Activated T-cell treated with anti-CD3 and anti-CD28 coated beads, Interleukin-2, amount 50 U/mL, for 4 hours (primary cell): ENCODE measurements around the gene DPM2. TPM values are rescaled to one million over a fixed set of nuclear protein-coding genes. Genes with fewer than 3 reads are reported as not detected.

Experiments used
- ATAC-seq, 2 donors: fragments of 200-7000 bp; cut with Tn5 transposase; one replicate each; pipeline ENCODE4 v1.10.0; 2021
- DNase-seq: peaks from one replicate; pipeline ENCODE4 v3.0.0-alpha.2; 2020
- H3K27me3 Mint-ChIP-seq: one replicate; pipeline ENCODE4 v1.8.0; 2021; ENCODE audit warnings: low read depth, mixed read lengths
- H3K36me3 Mint-ChIP-seq: one replicate; pipeline ENCODE4 v1.8.0; 2022; ENCODE audit warnings: mixed read lengths; ENCODE audit not compliant: insufficient read depth
- H3K4me1 Mint-ChIP-seq: one replicate; pipeline ENCODE4 v1.8.0; 2021; ENCODE audit warnings: low read depth, mixed read lengths
- H3K4me3 Mint-ChIP-seq: one replicate; pipeline ENCODE4 v1.8.0; 2021; ENCODE audit warnings: mild to moderate bottlenecking, moderate library complexity, mixed read lengths
- H3K9me3 Mint-ChIP-seq: one replicate; pipeline ENCODE4 v1.8.0; 2021; ENCODE audit warnings: mixed read lengths
- total RNA-seq, 3 donors: library from RNA; stranded (reverse); gene quantifications; one replicate each; pipeline ENCODE4 v1.2.1, GENCODE V29; 2021

Gene DPM2
- total RNA-seq, 3 donors from 2014 or later, result 89.6 to 91.5 (median 89.9) TPM

GRCh38 chr9:127953768-127954505, 16.3 kb upstream of the DPM2 start:
- Mint-ChIP-seq H3K4me3 (peak overlapping the region; percentile 21), H3K4me1 (peaks cover 74% of the 10 kb centered on the region), H3K36me3 (peaks cover 6% of the 10 kb centered on the region), H3K9me3 (no peaks in the 10 kb centered on the region), H3K27me3 (no peaks in the 10 kb centered on the region)
- DNase-seq, result no peak
- ATAC-seq, result peak; percentile 18 to 25

DNA sequence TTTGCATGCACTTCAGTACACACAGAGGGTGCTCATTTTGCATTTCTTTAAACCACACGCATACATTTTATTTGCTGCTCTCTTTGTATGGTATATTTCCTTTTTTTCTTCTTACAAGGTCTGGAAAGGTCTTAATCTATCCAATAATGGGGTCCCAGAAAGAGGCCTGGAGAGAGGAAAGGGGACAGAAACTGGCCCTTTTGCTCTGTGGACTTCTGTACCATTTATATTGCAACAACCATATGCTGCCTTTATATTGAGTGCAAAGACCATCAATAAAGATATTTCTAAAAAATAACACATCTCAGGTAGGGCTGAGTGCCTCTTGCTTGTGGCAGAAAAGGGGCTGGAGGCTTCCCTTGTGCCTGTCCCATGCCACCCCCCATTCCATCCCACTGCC, 15.5 kb upstream of the DPM2 start:
- DNase-seq (no peak), ATAC-seq (no peak)
- peaks cover 10% of the 10 kb centered on the region for H3K36me3 Mint-ChIP-seq
- H3K4me3 Mint-ChIP-seq, result no peak overlapping the region
- H3K27me3 Mint-ChIP-seq, result no peaks in the 10 kb centered on the region
- H3K9me3 Mint-ChIP-seq, result no peaks in the 10 kb centered on the region
- peaks cover 73% of the 10 kb centered on the region for H3K4me1 Mint-ChIP-seq

DNA sequence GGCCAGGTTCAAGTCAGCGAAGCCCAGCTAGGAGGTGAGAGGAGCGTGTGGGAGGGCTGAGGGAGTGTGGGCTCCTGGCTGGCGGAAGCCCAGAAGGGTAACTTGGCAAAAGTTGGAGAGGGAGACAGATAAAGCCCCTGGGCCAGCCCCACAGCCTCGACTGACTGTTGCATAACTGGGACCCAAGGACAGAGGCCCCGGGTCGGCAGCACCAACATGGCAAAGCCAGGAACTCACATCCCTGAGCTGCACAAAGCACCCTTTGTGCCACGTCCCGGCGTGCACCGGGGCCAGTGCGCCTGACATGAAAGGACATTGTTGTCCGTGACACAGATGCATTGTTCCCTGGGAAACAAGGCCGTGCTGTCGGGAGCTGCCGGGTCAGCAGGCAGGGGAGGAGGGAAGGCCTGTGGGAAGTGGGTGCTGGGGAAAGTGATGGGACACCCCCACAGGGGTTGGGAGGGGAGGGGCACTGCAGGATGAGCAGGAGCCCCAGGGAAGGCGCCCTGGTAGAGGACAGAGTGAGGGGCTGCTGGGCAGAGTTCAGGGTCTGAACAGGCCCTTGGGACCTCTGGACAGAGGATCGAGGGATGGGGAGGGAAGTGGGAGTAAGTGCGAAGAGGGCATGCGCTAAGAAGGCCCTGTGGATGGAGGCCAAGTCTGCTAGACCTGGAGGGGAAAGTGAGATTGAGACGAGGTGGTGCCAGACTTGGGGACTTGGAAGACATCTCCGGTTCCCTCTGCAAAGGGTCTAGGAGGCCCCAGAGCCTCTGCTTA, 13.0 kb upstream of the DPM2 start:
- H3K4me1 Mint-ChIP-seq, result peaks cover 61% of the 10 kb centered on the region
- H3K9me3 Mint-ChIP-seq, result no peaks in the 10 kb centered on the region
- H3K27me3 Mint-ChIP-seq, result no peaks in the 10 kb centered on the region
- no peak overlapping the region for H3K4me3 Mint-ChIP-seq
- no peak for ATAC-seq
- H3K36me3 Mint-ChIP-seq, result peaks cover 10% of the 10 kb centered on the region
- DNase-seq, result no peak

DNA sequence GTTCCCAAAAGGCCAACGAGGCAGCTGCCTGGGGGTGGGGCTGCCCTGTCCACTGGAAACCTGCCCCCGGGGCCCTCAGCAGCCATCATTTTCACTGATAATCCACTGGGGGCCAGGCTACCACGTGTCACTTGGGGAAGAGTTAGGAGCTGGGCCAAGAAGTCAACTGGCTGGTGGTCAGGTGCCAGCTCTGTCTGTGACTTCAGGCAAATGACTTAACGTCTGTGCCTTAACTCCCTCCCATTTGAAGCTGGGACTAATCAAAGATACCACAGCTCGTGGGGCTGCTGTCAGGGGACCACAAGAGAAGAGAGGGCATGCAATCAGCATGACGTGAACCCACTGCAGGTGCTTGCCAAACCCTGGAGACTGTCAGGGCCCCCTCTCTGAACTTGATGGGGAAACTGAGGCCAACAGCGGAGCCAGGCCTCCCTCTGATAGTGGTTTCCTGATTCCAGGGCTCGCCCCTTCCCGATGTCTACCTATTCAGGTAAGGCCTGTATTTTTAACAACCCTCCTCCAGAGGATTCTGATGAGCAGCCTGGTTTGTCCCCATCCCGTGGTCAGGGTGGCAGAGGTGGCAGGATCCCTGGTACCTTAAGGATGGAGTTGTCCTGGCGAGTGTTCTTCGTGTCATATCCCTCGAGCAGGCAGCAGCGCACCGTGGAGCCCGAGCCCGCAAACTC, 12.3 kb upstream of the DPM2 start:
- Mint-ChIP-seq H3K36me3 (peaks cover 12% of the 10 kb centered on the region), H3K4me3 (no peak overlapping the region), H3K9me3 (no peaks in the 10 kb centered on the region), H3K27me3 (no peaks in the 10 kb centered on the region), H3K4me1 (peaks cover 55% of the 10 kb centered on the region)
- DNase-seq, result no peak
- ATAC-seq, result no peak

GRCh38 chr9:127947841-127948710, 10.4 kb upstream of the DPM2 start:
- H3K4me1 Mint-ChIP-seq, result peaks cover 44% of the 10 kb centered on the region
- ATAC-seq (no peak), DNase-seq (no peak)
- H3K9me3 Mint-ChIP-seq, result no peaks in the 10 kb centered on the region
- H3K27me3 Mint-ChIP-seq, result no peaks in the 10 kb centered on the region
- H3K4me3 Mint-ChIP-seq, result no peak overlapping the region
- peaks cover 19% of the 10 kb centered on the region for H3K36me3 Mint-ChIP-seq

DNA sequence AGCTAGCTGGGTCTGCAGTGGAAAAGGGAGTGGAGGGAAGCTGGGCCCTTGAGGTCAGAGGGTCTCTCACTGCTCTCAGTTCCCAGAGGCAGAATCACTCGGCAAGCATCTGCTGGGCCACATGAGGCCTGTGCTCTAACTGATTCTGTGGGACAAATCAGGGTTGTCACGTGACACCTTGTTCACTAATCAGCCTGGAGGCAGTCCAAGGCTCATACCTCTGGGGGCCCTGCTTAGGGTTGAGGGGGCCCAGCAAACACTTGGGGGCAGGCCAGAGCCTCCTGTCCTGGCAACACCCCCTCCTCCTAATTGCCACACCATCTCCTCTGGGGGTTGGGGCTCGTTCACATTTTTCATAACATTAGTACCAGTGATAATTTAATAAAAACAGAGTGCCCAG, 9.1 kb upstream of the DPM2 start:
- DNase-seq (no peak), ATAC-seq (no peak)
- peaks cover 39% of the 10 kb centered on the region for H3K4me1 Mint-ChIP-seq
- H3K4me3 Mint-ChIP-seq, result no peak overlapping the region
- no peaks in the 10 kb centered on the region for H3K9me3 Mint-ChIP-seq
- peaks cover 22% of the 10 kb centered on the region for H3K36me3 Mint-ChIP-seq
- no peaks in the 10 kb centered on the region for H3K27me3 Mint-ChIP-seq

- Mint-ChIP-seq H3K4me3 (no peak overlapping the region), H3K27me3 (no peaks in the 10 kb centered on the region), H3K4me1 (peaks cover 35% of the 10 kb centered on the region), H3K36me3 (peaks cover 19% of the 10 kb centered on the region), H3K9me3 (no peaks in the 10 kb centered on the region)
- DNase-seq (no peak), ATAC-seq (no peak)
Observed at GRCh38 chr9:127945942-127946341, 8.3 kb upstream of the DPM2 start.

DNA sequence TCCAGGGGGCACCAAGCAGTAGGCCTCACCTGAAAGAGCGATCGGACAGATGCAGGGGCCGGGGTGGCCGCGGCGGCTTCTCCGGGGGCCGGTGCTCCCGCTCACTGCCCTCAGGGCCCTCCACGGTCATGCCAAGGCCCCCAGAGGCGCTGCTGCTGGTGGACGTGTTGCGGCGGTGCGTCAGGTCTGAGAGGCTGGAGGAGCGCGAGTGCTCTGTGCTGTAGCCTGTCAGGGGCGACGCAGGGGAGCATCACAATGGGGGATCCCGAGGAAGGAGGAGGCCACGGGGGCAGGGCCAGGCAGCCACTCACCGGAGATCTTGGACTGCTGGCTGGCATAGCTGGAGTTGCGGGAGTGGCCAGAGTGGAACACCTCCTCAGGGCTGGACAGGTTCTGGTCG, 7.7 kb upstream of the DPM2 start:
- DNase-seq (no peak), ATAC-seq (no peak)
- Mint-ChIP-seq H3K27me3 (no peaks in the 10 kb centered on the region), H3K4me3 (no peak overlapping the region), H3K9me3 (no peaks in the 10 kb centered on the region), H3K4me1 (peaks cover 30% of the 10 kb centered on the region), H3K36me3 (peaks cover 18% of the 10 kb centered on the region)

GRCh38 chr9:127944586-127945218, 7.0 kb upstream of the DPM2 start:
- peaks cover 25% of the 10 kb centered on the region for H3K4me1 Mint-ChIP-seq
- peaks cover 16% of the 10 kb centered on the region for H3K36me3 Mint-ChIP-seq
- H3K4me3 Mint-ChIP-seq, result no peak overlapping the region
- no peak for ATAC-seq
- no peaks in the 10 kb centered on the region for H3K9me3 Mint-ChIP-seq
- no peaks in the 10 kb centered on the region for H3K27me3 Mint-ChIP-seq
- DNase-seq, result no peak

DNA sequence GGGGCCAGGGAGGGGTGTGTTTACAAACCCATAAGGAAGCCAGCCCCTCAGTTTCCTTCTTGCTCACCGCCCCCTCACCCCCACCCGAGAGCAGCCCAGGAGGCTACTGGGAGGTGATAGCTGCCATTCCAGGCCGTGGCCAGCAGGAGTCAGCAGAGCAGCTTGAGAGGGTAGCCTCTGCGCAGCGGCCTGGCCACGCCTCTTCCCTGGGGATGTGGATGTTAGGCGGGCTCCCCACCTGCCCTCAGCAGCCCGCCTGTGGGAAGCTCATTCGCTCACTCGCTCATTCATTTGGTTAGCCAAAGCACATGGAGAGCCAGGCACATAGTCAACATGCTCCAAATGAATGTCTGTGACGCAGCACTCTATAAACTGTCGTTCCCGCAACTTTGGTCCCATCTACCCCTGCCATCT, 6.1 kb upstream of the DPM2 start:
- Mint-ChIP-seq H3K9me3 (no peaks in the 10 kb centered on the region), H3K36me3 (peaks cover 15% of the 10 kb centered on the region), H3K4me1 (peaks cover 23% of the 10 kb centered on the region), H3K4me3 (no peak overlapping the region), H3K27me3 (no peaks in the 10 kb centered on the region)
- ATAC-seq (peak; percentile 86 to 88), DNase-seq (peak; percentile 76)

DNA sequence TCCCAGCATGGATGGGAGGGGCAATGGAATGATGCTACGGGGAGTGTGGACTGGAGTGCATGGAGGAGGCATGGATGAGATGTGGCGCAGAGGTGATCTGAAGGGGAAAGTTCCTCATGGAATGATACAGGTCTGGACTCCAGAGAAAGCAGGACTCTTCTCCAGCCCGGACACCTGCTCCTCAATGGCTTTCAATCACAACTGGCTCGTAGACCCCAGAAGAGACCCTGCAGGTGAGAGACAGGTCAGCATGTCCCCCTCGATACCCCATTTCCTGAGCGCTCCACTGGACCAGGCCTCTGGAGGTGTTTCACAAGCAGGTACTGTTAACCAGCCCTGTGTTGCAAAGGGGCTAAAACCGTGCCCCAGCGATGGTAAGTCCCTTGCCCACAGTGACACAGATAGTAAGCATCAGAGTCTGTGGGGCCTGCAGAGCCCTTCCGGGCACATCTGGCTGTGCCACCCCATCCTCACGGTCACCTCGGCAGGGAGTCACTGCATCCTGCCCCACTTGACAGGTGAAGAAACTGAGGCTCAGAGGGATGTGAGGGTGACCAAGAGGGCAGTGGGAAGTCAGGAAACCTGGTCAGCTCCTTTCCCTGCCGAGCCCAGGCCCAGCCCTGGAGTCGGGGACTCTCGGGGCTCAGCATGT, 5.5 kb upstream of the DPM2 start:
- Mint-ChIP-seq H3K4me1 (peaks cover 23% of the 10 kb centered on the region), H3K4me3 (no peak overlapping the region), H3K36me3 (peaks cover 12% of the 10 kb centered on the region), H3K27me3 (no peaks in the 10 kb centered on the region), H3K9me3 (no peaks in the 10 kb centered on the region)
- ATAC-seq, result peak in 1 of 2 donors; percentile 4
- no peak for DNase-seq

DNA sequence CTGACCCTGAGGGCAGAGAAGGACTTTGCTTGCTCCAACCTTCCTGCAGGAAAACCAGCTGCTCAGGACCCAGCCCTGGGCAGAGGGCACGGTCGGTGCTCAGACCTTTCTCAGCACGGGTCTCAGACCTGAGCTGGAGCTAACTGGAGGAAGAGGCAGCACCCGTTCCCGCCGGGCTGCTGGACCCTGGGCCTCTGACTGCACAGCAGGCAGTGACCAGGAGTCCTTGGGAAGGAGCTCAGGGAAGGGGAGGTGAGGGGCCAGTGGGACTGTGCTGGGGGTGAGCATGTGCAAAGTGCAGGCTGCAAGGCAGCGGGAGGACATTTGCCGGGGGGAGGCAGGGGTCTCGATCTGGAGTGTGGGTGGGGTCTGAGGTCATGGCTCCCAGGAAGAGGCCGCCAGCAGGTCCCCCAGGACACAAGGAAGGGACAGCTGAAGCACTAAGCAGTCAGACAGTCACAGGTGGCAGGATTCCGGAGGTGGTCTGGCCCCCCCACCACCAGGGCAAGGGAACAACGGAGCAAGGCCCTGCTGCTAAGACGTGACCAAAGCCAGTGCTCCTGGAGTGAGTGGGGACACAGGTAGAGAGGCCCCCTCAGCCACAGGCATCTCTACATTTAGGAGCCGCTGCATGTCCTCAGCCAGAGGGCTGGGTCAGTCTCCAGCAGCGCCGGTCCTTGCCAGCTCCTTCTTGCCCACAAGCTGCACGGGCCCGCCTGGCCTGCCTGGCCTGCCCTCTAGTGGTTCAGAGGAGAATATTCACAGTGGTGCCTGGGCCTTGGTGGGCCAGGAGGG, 4.8 kb upstream of the DPM2 start:
- H3K27me3 Mint-ChIP-seq, result no peaks in the 10 kb centered on the region
- no peak overlapping the region for H3K4me3 Mint-ChIP-seq
- ATAC-seq (peak; percentile 45 to 51), DNase-seq (peak; percentile 46)
- H3K9me3 Mint-ChIP-seq, result no peaks in the 10 kb centered on the region
- peaks cover 26% of the 10 kb centered on the region for H3K4me1 Mint-ChIP-seq
- peaks cover 12% of the 10 kb centered on the region for H3K36me3 Mint-ChIP-seq

- Mint-ChIP-seq H3K27me3 (no peaks in the 10 kb centered on the region), H3K9me3 (no peaks in the 10 kb centered on the region), H3K4me3 (no peak overlapping the region), H3K4me1 (peaks cover 27% of the 10 kb centered on the region), H3K36me3 (peaks cover 12% of the 10 kb centered on the region)
- ATAC-seq, result no peak
- DNase-seq, result no peak
Observed at GRCh38 chr9:127941961-127942215, 4.2 kb upstream of the DPM2 start.
